ENCODE data around the gene BRICD5.

Gene BRICD5

GRCh38 chr16:2236337-2237101, 25.9 kb upstream of the BRICD5 start, which contains the start of gene DNASE1L2:
DNASE1L2 (plus strand) TSS chr16:2236444; CDS start chr16:2236817, 373 bp downstream.
- H3K4me1 ChIP-seq (ENCODE audit: control insufficient read depth, insufficient read depth, low read length): no peaks in the 10 kb centered on the region
- H3K27me3 ChIP-seq (ENCODE audit: control insufficient read depth, insufficient read depth, low read length): peaks cover 3% of the 10 kb centered on the region
- H3K36me3 ChIP-seq (ENCODE audit: control insufficient read depth, insufficient read depth, low read length): peaks cover 41% of the 10 kb centered on the region
- peak within 1 kb of the TSS; percentile 31 for H3K4me3 ChIP-seq (ENCODE audit: low read depth, low read length)
- no peaks in the 10 kb centered on the region for H3K9me3 ChIP-seq (ENCODE audit: control insufficient read depth, insufficient read depth, low read length)
- no peak within 1 kb of the TSS for H3K9ac ChIP-seq (ENCODE audit: low read depth, low read length)

GRCh38 chr16:2235695-2236336, 25.2 kb upstream of the BRICD5 start:
- Histone ChIP-seq H3K36me3 (ENCODE audit: control insufficient read depth, insufficient read depth, low read length) (peaks cover 45% of the 10 kb centered on the region), H3K4me3 (ENCODE audit: low read depth, low read length) (peak overlapping the region; percentile 31)

GRCh38 chr16:2235234-2235651, 24.6 kb upstream of the BRICD5 start:
- H3K36me3 ChIP-seq (ENCODE audit: control insufficient read depth, insufficient read depth, low read length): peaks cover 45% of the 10 kb centered on the region
- H3K9ac ChIP-seq (ENCODE audit: low read depth, low read length): no peak overlapping the region
- H3K9me3 ChIP-seq (ENCODE audit: control insufficient read depth, insufficient read depth, low read length): no peaks in the 10 kb centered on the region
- H3K4me3 ChIP-seq (ENCODE audit: low read depth, low read length): no peak overlapping the region
- H3K27me3 ChIP-seq (ENCODE audit: control insufficient read depth, insufficient read depth, low read length): peaks cover 3% of the 10 kb centered on the region
- H3K4me1 ChIP-seq (ENCODE audit: control insufficient read depth, insufficient read depth, low read length): no peaks in the 10 kb centered on the region

More at GRCh38 chr16:2235695-2236336, 25.2 kb upstream of the BRICD5 start:
- H3K9ac ChIP-seq (ENCODE audit: low read depth, low read length): no peak overlapping the region
- no peaks in the 10 kb centered on the region for H3K4me1 ChIP-seq (ENCODE audit: control insufficient read depth, insufficient read depth, low read length)
- no peaks in the 10 kb centered on the region for H3K9me3 ChIP-seq (ENCODE audit: control insufficient read depth, insufficient read depth, low read length)
- H3K27me3 ChIP-seq (ENCODE audit: control insufficient read depth, insufficient read depth, low read length): peaks cover 3% of the 10 kb centered on the region

GRCh38 chr16:2234813-2235170, 24.1 kb upstream of the BRICD5 start:
- H3K4me1 ChIP-seq (ENCODE audit: control insufficient read depth, insufficient read depth, low read length): no peaks in the 10 kb centered on the region
- H3K9me3 ChIP-seq (ENCODE audit: control insufficient read depth, insufficient read depth, low read length): no peaks in the 10 kb centered on the region
- H3K36me3 ChIP-seq (ENCODE audit: control insufficient read depth, insufficient read depth, low read length): peaks cover 48% of the 10 kb centered on the region

GRCh38 chr16:2233872-2234812, 23.5 kb upstream of the BRICD5 start:
- Histone ChIP-seq H3K27me3 (ENCODE audit: control insufficient read depth, insufficient read depth, low read length) (peaks cover 3% of the 10 kb centered on the region), H3K9ac (ENCODE audit: low read depth, low read length) (no peak overlapping the region), H3K36me3 (ENCODE audit: control insufficient read depth, insufficient read depth, low read length) (peaks cover 55% of the 10 kb centered on the region)

More at GRCh38 chr16:2234813-2235170, 24.1 kb upstream of the BRICD5 start:
- H3K9ac ChIP-seq (ENCODE audit: low read depth, low read length): no peak overlapping the region
- no peak overlapping the region for H3K4me3 ChIP-seq (ENCODE audit: low read depth, low read length)
- peaks cover 3% of the 10 kb centered on the region for H3K27me3 ChIP-seq (ENCODE audit: control insufficient read depth, insufficient read depth, low read length)

GRCh38 chr16:2233046-2233775, 22.5 kb upstream of the BRICD5 start:
- peaks cover 64% of the 10 kb centered on the region for H3K36me3 ChIP-seq (ENCODE audit: control insufficient read depth, insufficient read depth, low read length)
- H3K9me3 ChIP-seq (ENCODE audit: control insufficient read depth, insufficient read depth, low read length): no peaks in the 10 kb centered on the region
- peaks cover 3% of the 10 kb centered on the region for H3K27me3 ChIP-seq (ENCODE audit: control insufficient read depth, insufficient read depth, low read length)
- no peaks in the 10 kb centered on the region for H3K4me1 ChIP-seq (ENCODE audit: control insufficient read depth, insufficient read depth, low read length)
- no peak overlapping the region for H3K9ac ChIP-seq (ENCODE audit: low read depth, low read length)
- H3K4me3 ChIP-seq (ENCODE audit: low read depth, low read length): no peak overlapping the region

More at GRCh38 chr16:2233872-2234812, 23.5 kb upstream of the BRICD5 start:
- no peak overlapping the region for H3K4me3 ChIP-seq (ENCODE audit: low read depth, low read length)
- no peaks in the 10 kb centered on the region for H3K4me1 ChIP-seq (ENCODE audit: control insufficient read depth, insufficient read depth, low read length)
- no peaks in the 10 kb centered on the region for H3K9me3 ChIP-seq (ENCODE audit: control insufficient read depth, insufficient read depth, low read length)

GRCh38 chr16:2232094-2232990, 21.7 kb upstream of the BRICD5 start:
- Histone ChIP-seq H3K36me3 (ENCODE audit: control insufficient read depth, insufficient read depth, low read length) (peaks cover 66% of the 10 kb centered on the region), H3K9ac (ENCODE audit: low read depth, low read length) (no peak overlapping the region), H3K9me3 (ENCODE audit: control insufficient read depth, insufficient read depth, low read length) (no peaks in the 10 kb centered on the region), H3K4me1 (ENCODE audit: control insufficient read depth, insufficient read depth, low read length) (no peaks in the 10 kb centered on the region), H3K27me3 (ENCODE audit: control insufficient read depth, insufficient read depth, low read length) (no peaks in the 10 kb centered on the region), H3K4me3 (ENCODE audit: low read depth, low read length) (no peak overlapping the region)

- no peak overlapping the region for H3K9ac ChIP-seq (ENCODE audit: low read depth, low read length)
Observed at GRCh38 chr16:2231016-2231931, 20.6 kb upstream of the BRICD5 start.

GRCh38 chr16:2230376-2230775, 19.7 kb upstream of the BRICD5 start:
- Histone ChIP-seq H3K27me3 (ENCODE audit: control insufficient read depth, insufficient read depth, low read length) (no peaks in the 10 kb centered on the region), H3K9ac (ENCODE audit: low read depth, low read length) (no peak overlapping the region), H3K9me3 (ENCODE audit: control insufficient read depth, insufficient read depth, low read length) (no peaks in the 10 kb centered on the region), H3K36me3 (ENCODE audit: control insufficient read depth, insufficient read depth, low read length) (peaks cover 59% of the 10 kb centered on the region), H3K4me1 (ENCODE audit: control insufficient read depth, insufficient read depth, low read length) (no peaks in the 10 kb centered on the region), H3K4me3 (ENCODE audit: low read depth, low read length) (no peak overlapping the region)

More at GRCh38 chr16:2231016-2231931, 20.6 kb upstream of the BRICD5 start:
- Histone ChIP-seq H3K4me3 (ENCODE audit: low read depth, low read length) (no peak overlapping the region), H3K27me3 (ENCODE audit: control insufficient read depth, insufficient read depth, low read length) (no peaks in the 10 kb centered on the region), H3K9me3 (ENCODE audit: control insufficient read depth, insufficient read depth, low read length) (no peaks in the 10 kb centered on the region), H3K4me1 (ENCODE audit: control insufficient read depth, insufficient read depth, low read length) (no peaks in the 10 kb centered on the region), H3K36me3 (ENCODE audit: control insufficient read depth, insufficient read depth, low read length) (peaks cover 66% of the 10 kb centered on the region)
